GM21423 (cell line): ENCODE measurements around the gene PPHLN1.

Experiments
- ATAC-seq: cut with Tn5 transposase; IDR thresholded peaks from one replicate; pipeline ENCODE4 v1.9.1; 2021; ENCODE audit warnings: mild to moderate bottlenecking, moderate library complexity; ENCODE audit not compliant: unreplicated experiment

Gene PPHLN1

GRCh38 chr12:42428850-42429249 lies 102.9 kb downstream of the PPHLN1 start:
- no peak for ATAC-seq

DNA sequence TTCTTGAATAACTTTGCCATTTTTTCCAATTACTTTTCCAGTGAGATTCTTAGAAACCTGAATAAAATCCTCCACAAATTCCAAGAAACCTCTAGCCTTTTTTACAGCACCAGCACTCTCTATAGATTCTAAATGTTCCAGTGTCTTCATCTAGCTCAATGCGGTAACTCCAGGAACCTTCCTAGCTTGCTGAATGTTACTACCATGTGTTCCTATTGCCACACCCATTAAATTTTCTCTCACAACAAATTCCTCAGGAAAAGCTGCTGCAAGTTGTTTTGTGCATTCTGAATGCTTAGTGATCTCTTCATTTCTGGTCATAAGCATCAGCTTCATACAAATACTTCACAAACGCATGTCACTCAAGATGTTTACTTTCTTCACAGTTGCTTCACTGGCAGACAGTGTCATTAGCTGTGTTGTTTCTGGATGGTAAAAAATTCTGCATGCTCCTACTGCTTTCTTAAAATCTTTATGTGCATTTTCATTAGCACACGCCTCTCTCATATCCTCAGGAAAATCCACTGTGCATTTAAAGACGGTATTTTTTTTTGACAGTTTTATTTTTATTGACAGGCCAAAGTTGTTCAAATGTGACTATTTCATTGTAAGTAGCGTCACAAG lies 106.7 kb downstream of the PPHLN1 start:
- ATAC-seq: no peak

DNA sequence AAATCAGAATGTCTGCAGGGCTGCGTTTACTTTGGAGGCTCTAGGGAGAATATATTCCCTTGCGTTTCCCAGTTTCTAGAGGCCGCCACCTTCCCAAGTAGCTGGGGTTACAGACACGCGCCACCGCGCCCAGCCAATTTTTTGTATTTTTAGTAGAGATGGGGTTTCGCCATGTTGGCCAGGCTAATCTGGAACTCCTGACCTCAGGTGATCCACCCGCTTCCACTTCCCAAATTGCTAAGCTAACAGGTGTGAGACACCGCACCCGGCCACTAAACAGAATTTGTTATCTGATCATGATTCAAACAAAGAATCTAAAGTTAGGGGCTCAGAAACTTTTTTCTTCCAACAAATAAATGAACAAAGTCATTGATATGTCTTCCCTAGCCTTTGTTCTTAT lies 114.6 kb downstream of the PPHLN1 start:
- no peak for ATAC-seq

GRCh38 chr12:42442311-42442759 lies 116.4 kb downstream of the PPHLN1 start:
- no peak for ATAC-seq

DNA sequence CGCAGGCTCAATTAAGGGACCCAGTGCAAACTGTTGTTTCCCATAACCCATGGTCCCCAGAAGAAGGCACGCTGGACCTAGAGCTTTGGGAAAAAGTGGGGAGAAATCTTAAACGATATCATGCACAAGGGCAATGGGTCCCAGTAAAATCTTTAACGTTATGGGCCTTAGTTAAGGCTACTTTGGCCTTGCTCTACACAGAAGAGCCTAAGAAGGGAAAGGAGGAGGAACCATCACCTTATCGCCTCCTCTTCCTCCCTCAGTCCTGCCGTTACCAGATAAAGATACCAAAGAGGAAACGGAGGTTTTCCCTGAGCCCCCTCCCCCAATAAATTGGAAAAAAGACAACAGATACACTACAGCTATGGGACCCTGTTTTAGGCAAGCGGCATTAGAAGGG lies 116.9 kb downstream of the PPHLN1 start:
- ATAC-seq: no peak

DNA sequence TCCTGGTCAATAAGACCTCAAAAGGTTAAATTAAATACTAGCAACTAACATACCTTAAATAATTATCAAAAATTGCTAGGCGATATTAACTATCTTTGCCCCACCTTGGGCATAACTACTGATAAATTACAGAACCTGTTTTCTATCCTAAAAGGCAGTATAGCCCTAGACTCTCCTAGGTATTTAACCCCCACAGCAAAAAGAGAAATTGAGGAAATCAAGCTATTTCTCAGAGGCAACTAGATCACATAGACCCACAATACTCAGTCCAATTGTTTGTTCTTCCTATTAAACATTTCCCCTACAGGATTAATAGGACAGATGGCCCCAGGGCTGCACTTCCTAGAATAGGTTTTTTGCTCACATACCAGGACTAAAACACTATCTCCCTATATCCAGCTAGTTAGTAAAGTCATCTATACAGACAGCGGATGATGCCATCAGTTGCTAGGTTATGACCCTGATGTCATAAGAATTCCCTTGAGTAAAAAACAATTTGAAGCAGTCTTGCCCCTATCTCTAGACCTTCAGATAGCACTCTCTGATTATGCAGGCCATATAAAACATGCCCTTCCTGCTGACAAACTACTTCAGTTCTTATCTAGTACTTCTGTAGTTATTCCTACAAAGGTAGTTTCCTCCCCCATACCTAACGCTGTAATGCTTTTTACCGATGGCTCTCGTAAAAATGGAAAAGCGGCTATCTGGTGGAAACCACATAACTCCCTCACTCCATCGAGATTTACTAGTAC lies 118.4 kb downstream of the PPHLN1 start:
- no peak for ATAC-seq

DNA sequence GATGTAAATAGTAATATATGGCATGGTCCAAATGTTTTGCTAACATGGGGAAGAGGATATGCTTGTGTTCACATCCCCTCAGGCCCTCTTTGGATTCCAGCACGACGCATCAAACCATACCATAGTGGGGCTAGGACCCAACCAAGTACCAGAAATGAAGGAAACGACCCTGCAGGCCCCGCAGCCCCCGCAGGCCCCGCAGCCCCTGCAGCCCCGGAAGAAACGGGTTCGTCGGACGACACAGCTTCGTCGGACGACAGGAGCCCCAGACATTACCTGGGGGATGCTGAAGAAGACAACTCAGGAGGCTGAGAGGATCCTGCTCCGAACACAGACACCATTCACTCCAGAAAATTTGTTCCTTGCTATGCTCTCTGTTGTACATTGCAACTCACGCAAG lies 119.9 kb downstream of the PPHLN1 start:
- ATAC-seq: no peak

DNA sequence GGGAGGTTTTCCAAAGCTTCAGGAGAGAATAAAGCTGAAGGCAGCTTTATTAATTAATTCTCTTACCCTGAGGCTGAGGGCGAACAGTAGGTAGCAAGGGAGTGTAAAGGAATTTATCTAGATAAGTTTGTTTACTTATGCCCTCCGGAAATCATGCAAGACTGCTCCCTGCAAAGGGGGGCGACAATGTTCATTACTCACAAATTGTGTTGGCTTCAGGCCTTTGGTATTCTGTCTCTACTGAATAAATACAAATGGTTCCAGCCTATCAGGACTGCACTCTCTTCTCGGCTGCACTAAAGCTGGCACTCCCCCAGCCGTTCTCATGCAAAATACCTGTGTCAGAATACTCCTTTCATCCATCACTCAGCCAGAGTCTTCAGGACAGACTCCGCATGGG lies 120.8 kb downstream of the PPHLN1 start:
- ATAC-seq: no peak

DNA sequence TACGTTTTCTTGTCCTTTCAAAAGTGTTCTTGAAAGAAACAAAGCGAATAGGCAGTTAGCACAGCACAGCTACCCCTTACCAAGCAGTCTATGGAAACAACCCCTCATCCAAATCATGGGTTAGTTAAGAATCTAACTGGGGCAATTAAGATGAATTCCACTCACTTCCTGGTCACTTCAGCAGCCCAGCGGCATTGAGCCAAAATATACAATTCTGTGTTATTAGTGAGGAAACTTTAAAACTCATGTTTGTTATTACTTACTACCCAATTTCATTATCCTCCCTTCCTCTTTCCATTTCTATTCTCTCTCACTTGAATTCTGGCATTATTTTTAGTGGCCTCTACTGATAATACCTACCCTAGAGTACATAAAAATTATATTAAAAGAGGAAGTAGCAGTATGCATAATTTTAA lies 121.4 kb downstream of the PPHLN1 start:
- ATAC-seq: no peak

DNA sequence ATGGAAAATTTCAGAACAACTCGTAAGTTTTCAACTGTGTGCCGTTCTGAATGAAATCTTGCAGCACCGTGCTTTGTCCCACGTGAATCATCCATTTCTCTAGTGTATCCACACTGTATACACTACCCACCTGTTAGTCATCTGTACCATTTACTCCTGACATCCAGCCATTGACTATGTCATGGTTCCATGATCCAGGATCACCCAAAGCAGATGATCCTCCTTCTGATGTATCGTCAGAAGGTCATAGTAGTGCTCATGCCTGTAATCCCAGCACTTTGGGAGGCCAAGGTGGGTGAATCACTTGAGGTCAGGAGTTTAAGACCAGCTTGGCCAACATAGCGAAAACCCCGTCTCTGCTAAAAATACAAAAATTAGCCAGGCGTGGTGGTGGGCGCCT lies 122.9 kb downstream of the PPHLN1 start:
- ATAC-seq: no peak

DNA sequence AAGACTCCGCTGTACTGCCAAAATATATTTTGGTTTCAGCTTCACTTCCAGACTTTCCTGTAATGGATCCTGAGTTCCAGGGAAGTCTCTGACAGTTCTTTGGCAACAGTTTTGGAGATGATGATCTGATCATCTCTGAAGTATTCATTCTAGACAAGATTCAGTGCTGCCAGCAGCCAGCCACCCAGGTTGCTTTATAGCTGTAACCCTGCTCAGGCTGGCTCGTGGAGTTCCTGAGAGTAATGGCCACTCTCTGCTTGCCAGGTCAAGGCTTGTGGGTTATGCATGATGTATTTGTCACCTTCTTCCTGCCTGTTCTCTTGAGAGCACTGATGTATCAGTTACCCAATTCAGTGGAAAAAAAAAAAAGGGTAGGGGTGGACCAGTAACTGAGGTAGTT lies 124.3 kb downstream of the PPHLN1 start:
- peak; percentile 59 for ATAC-seq

DNA sequence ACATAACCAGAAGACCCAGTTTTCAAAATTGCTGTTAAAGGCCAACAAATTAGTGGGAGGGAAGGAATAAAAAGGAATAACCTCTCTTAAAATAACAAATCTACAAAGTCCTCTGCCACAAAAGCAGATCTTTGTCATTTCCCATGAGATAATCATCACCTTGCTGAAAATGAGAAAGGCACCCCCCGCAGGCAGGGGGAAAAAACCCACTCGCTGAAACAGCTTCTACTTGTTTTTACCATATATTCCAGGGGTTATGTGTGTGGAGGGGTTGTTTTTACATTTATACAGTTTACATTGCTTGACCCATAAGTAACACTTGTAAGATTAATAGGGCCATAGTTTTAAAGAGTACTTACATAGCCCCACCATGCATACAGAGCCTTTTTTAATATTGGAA lies 132.6 kb downstream of the PPHLN1 start:
- ATAC-seq: no peak

DNA sequence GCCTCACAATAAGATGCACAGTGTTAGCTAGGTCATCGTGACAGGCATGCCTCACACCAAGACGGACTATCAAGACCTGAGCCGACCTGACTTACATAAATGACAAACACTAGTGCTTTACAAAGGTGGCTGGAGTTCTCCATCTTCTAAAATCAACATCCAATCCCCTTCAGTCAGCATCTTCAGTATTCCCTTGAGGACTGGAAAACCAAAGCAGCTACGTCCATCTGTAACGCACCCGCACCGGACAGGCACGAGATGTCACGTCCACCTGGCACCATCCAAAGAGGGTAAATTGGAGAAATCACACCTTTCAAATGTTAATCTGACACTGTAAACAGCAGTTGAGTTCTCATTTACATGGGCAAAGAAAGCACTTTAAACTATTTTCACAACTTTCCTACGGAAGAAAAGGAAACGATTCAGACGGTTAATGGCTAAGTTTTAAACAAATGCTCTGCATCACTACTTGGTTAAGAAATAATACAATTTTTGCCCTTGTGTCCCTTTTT lies 133.4 kb downstream of the PPHLN1 start:
- no peak for ATAC-seq

GRCh38 chr12:42462486-42462885 lies 136.5 kb downstream of the PPHLN1 start:
- no peak for ATAC-seq

GRCh38 chr12:42463671-42464070 lies 137.7 kb downstream of the PPHLN1 start:
- ATAC-seq: no peak

GRCh38 chr12:42468341-42468821 lies 142.4 kb downstream of the PPHLN1 start:
- ATAC-seq: peak; percentile 19

GRCh38 chr12:42468921-42469320 lies 143.0 kb downstream of the PPHLN1 start:
- ATAC-seq: no peak

GRCh38 chr12:42469355-42470175 lies 143.6 kb downstream of the PPHLN1 start:
- peak; percentile 96 for ATAC-seq

DNA sequence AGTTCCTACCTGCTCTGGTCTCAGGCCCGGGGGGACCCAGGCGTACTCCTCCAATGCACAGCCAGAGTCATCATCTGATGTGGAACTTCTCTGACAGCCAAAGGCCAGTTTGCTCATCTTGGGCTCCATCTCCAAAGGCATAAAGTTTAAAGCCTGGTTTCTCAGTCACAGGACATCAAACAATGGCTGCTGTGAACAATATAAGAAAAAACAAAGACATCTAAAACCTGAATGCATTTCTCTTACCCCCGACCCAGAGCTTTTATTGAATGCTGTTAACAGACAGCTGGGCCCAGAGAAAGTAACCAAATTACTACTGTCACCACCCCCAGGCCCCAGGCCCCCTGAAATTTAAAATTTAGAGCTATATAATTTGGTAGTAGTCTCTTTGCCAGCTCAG lies 146.4 kb downstream of the PPHLN1 start:
- ATAC-seq: no peak

DNA sequence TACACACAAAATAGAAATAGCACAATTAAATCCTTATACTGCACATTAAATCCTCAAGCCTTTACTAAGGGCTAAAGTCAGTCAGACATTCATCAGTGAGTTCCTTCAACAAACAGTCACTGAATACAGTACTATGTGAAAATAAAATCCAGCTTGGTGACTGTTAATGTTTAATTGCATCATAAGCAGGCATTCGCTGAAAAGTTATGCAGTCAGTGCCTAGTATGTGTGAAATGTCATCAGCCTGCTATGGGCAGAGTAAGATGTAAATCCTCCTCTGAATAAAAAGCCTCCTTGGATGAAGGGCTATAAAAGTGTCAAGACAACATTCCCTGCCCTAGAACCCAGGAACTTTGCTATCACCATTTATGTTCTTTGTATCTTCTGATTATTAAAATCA lies 147.2 kb downstream of the PPHLN1 start:
- ATAC-seq: no peak

GRCh38 chr12:42473561-42473960 lies 147.6 kb downstream of the PPHLN1 start:
- no peak for ATAC-seq
